IPS DF 19.7 (cell line): ENCODE results near the gene VSTM2B.
A peak's percentile ranks its signal among the peaks of the same experiment; 100 is the strongest.
"Not testable (repeated sequence)": the region's sequence is repeated elsewhere in the genome, so short reads cannot be mapped to it uniquely, and the experiment has no call there.

ENCODE experiments used
- DNase-seq: peaks from one replicate; pipeline ENCODE4 v3.0.0-alpha.2; 2013; ENCODE audit warnings: low read depth, low spot score

The VSTM2B gene

DNA sequence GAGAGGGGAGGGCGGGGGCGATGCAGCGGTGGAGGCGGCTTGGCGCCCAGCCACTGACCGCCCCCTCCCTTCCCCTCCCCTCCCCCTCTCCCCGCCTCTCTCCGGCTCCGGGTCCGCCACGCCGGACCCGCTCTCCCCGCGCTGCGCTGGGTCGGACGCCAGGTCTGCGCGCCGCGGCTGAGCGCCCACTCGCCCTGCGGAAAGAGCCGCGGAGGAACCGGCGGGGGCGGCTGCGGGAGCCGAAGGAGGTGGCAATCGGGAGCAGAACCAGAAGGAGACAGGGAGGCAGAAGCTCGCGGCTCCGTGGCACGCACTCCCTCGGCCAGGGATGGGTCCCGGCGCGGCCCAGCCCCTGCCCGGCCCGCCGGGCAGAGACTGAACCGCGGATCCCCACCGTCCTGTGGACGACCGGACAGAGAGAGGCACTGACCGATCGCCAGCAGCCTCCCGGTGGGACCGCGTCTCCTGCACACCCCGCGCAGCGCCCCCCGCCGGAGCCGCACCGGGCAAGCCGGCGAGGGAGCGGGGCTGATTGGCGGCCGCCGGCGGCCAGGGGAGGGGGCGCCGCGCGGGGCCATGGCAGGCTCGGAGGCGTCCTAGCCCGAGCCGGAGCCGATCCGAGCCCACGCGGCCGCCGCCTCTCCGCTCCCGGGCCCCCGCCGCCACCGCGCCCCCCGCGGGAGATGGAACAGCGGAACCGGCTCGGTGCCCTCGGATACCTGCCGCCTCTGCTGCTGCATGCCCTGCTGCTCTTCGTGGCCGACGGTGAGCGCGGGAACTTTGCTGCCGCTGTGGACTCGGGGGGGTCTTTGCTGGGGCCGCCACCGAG, at the start of gene VSTM2B:
Gene VSTM2B, plus strand, starts transcription at position 94 of the 829 bp plus-strand sequence. Its CDS starts 590 bp downstream, at position 684.
- no peak for DNase-seq

DNA sequence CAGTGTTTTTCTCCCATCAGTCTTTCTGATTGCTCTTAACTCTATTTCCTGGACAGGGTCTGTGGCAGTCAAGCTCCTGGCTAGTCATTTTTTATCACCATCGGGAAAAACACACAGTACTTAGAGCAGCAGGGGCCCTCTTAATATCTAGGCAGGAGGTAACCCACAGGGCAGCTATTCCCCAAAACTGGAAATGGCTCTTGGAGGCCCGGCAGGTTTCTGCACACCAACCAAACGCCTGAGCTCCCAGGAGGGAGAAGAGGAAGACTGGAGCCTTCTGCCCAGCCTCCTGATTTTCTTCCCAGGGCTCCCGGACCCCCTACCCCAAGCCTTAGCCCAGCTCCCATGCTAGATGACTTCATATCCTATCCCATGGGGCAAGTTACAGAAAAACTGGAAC, 49.3 kb upstream of the VSTM2B start:
- no peak for DNase-seq

DNA sequence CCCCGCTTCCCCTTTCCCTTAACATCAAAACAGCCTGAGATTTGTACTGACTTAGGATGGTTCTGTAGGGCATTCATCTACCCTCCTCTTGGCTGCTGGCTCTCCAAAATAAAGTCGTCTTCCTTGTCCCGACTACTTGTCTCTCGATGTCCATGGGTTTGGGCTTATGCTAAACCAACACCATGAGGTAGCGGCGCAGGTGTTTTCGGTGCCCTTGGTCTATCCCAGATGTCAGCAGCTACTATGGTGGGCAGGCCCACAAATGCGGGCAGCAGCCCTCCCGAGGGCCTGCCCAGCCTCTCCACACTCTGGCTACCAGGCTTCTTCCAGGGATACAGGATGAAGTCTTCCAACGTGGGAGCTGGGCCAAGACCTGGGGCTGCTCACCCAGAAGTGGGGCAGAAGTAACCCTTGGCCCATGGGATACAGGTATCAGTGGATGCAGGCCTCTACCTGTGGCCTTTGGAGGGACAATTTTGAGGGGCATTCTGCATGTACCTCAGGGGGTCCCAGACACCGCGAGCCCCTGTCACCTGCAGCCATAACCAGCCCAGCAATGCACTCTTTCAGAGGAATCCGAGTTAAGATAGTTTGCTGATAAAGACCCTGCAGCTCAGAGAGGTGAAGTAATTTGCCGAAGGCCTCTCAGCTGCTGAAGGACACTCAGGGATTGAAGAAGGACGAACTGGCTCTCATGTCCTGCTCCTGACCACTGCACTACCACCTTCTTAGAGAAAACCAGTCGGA, 47.8 kb upstream of the VSTM2B start:
- no peak for DNase-seq

DNA sequence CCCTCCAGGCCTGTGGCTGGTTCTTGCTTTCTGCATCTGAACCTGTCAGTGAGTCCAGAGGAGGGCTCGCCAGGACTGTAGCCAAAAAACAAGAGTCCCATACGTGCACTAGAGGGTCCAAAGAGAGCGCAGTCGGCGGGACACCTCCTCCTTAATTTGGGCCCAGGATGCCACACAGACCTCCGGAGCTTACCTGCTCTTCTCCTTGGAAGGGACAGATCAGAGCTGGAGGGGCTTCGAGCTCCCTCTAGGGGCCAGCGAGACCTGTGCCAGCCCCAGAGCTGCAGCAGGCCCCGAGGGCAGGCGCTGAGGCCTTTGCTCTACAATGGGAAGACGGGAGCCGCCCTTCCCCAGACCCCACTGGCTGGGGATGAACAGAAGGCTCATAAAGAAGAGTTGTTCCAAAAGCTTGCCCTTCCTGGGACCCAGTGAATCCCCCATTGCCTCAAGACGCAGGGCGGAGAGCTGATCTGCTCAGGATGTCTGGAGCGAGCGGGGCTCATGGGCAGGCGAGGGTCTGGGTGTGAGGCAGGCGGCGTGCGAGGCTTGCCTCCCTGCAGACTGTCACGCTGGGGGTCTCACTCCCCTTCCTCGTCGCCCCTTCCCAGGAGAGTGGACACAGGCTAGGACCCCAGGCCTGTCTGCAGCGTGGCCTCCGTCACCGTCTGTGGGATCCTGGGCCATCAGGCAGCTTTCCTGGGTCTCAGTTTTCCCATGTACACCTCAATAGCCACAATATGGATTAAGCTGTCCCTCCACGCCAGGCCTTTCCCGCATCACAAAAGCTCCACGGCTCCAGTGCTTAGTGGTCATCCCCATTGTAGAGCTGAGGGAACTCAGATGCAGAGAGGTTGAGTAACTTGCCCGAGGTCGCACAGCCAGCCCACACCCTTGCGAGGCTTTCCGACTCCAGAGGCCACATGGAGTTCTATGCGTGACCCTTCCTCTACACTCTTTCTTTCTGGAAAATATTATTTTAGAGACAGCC, 46.9 kb upstream of the VSTM2B start:
- peak; percentile 47 for DNase-seq

DNA sequence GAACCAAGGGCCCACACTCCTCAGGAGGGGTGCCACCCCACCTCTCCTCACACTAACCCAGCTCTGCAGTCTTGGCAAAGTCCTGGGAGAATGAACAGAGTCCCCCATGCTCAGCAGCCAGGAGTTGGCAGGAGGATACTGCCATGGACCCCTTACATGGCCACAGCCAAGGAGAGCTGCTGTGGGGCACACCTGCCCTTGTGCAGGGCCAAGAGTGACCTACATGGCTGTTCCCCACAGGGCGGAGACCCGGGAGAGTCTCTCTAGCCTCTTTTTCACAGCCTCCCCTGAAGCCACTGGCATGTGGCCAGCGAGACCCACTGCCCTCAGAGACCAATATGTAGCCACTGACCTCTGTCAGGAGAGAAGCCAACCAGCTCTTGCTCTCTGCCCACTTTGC, 45.9 kb upstream of the VSTM2B start:
- DNase-seq, result no peak

DNA sequence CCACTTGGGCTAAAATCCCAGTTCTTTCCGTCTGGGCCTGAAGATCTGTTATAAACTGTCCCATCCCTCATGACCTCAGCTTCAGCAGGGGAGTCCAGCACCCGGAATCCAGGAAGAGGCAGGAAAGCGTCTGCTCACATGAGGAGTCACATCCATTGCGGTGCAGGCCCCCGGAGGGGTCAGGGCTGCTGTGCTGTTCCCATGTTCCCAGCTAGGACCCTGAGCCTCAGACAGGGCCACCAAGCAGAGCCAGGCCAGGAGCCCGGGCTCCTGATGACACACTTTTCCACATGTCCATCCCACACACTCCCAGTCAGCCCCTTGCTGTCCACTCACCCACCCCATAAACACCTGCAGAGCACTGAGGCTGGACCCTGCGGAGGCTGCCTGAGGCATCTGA, 45.3 kb upstream of the VSTM2B start:
- DNase-seq, result no peak

DNA sequence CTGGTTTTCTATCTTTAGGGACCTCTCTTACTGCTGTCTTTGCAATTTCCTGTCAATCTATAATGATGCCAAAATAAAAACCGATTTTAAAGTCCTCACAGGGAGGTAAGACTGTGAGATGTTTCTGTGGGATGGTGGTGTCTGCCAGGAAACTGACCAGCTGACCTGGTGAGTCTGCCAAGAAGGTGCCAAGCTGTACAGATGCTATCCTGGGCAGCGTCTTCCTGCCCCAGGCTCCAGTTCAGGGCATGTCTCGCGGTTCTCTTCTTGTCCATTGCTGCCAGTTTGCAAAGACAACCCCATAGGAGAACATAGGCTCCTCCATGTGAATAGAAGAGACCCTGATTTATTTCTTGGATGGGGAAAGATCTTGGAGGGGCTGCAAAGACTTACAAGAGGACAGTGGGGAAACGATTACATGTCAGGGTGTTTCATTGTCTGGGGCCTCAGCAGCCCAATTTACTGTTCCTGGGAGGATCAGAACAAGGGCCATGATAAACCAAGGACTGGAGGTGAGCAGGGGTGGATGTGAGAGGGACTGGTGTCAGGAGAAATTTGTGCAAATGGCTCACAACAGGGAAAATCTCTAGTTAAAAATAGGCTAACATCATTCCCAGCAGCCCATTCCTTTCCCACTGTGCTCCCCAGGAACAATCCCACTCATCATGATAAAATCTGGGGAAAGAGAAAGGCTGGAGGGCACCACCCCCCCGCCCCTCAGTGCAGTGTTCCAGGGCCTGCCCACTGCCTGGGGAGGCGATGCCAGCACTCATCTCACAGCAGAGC, 42.7 kb upstream of the VSTM2B start:
- DNase-seq, result no peak

DNA sequence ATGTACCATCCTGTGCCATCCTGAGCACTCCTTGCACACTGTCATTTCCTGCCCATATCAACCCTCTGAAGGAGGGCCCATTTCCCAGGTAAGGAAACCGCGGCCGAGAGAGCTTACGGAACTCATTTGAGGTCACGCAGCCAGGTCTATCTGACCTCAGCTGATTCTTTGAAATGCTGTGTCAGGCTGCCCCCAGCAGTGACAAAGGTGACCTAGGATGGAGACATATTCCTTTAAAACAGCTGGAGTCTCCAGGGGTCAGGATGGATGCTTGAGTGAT, 42.2 kb upstream of the VSTM2B start:
- no peak for DNase-seq

DNA sequence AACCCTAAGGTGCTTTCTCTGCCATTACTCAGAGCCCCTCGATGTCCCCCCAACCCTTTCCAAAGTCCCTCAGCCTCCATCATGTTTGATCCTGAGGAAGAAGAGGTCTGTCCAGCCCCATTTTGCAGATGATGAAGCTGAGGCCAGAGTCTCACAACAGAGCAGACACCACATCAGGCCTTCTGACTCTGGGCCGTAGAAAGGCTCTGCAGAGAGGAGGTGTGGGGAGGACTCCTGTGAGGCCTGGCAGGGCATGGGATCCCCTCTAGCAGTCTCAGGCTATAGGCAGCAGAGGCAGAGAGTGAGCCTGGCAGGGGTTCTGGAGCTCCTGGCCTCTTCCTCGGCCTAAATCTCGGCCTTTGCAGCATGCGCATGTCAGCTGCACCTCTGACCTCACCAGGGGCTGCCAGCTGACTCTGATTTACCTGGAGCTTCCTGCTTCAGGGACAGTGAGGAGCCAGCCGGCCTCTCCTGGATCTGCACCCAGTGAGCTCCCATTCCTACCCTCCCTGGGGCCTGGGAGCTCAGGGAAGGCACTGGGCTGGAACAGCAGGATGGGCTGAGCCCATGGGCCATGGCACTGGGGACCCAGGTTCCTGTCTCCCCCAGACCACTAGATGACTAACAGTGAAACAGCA, 41.7 kb upstream of the VSTM2B start:
- DNase-seq, result no peak

DNA sequence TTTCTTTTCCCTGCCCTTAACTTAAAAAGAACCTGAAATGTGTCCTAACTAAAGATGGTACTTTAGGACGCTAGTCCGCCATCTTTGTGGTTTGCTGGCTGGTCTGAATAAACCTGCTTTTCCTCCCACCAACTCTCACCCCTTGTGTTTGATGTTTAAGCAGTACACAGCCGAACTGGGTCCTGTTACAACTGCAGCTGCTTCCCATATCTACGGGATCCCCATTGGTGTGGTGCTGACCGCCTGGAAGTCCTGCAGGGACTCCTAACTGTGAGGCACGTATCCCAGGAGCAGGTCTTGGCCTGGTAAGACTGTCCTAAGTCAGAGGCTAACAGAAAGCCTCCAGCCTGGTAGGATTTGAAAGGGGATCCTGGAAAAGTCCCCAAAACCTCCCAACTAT, 40.9 kb upstream of the VSTM2B start:
- DNase-seq, result no peak

DNA sequence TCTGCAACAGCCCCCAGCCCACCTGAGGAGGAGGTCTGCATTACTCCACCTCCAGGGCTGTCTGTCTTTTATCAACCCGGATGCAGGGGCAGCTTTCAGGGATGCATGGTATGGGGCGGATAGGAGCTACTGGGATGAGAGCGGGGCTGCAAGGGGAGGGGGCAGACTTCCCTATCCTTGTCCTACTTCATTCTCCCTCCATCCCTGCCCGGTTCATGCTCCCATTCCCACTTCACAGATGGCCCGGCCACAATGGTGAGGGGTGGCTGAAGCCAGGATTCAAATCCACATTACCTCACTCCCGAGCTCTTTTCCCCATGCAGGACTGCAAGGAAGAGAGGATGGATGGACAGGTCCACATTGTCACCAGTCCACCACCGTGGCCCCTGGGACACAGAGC, 40.5 kb upstream of the VSTM2B start:
- no peak for DNase-seq

DNA sequence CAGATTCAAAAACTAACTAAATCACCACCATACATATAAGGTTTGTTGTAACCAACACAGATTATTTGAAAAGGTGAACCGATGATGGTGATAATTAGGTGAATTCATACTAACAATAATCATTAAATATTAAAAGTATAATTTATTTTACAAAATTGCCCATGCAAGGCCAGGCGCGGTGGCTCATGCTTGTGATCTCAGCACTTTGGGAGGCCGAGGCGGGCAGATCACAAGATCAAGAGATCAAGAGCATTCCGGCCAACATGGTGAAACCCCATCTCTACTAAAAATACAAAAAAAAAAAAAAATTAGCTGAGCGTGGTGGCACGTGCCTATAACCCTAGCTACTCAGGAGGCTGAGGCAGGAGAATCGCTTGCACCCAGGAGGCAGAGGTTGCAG, 38.8 kb upstream of the VSTM2B start:
- DNase-seq, result not testable (repeated sequence)

DNA sequence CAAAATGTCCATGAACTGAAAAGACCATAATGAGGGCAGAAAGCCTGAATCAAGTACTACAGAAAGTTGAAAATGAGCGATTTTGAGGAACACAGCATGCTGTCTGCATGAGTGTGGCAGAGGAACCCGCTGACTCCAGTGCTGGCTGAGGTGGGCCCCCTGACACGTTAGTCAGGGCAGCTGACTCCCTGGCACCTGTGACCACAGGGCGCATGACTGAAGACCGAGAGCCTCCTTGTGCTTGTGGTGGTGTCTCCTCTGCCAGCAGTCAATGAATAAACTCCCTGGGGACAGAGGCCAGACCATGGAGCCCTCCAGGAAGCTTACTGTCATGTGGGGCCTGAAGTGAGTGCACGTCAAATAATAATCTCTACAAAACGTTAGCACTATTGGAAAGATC, 38.4 kb upstream of the VSTM2B start:
- no peak for DNase-seq

DNA sequence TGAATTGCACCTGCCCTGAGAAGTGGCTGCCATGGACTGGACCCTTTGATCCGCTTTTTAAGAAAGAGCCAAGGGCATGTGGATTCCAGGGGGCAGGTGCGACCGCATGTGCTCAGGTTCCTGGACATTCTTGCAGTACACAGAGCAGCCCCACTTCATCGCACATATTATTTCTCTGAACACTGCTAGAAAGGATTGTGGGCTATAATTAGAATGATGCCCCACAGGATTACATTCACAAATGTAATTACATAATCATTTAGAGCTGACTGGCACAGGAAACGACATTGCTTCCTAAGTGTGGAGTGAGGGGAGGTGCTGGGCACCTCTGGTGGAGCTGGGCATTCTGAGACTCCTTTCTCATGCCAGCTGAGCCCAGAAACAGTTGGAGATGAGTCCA, 37.5 kb upstream of the VSTM2B start:
- no peak for DNase-seq

DNA sequence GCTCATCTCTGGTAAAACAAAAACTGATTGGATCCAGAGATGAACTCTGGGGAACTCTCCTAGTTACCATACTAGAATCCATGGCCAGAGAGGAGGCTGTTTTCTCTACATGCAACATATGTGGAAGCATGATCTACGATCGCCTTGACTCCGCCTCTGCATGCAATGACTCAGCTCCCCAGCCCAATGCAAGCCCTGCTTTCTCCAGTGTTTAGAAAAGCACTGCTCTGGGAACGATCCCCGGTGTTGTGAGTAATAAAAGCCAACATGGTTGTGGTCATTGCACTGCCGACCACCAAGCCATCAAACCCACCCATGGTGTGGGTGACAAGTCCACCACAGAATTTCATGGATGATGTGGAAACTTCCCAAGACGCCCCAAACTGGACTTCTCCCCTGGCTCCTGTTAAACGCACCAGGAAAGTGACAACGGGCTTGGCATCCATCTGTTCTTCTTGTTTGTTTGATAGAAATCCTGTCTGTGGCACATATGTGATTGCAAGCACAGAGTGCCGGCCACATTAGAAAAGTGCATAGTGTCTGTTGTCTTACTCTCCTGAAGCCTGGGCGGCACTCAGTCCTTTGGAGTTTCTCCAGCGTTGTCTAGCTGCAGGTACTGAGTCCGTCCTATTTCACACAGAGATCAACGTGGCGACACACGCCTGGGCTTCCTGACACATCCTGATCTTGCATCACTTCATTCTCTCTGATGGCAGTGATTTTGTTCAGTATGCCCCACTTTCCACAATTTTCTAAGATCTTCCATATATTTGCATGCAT, 36.4 kb upstream of the VSTM2B start:
- DNase-seq, result no peak

DNA sequence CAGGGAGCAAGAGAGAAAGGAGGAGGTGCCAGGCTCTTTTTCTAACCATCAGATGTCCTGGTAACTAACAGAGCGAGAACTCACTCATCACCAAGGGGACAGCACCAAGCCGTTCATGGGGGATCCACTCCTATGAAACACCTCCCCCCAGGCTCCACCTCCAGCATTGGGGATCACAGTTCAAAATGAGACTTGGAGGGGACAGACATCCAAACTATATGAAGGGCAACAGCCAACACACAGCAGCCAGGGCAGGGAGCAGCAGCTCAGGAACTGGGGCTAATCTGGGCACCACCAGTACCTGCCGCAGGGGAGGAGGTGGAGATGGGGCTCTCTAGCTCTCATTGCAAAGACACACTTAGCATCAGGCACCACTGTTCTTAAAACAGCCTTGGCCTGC, 34.3 kb upstream of the VSTM2B start:
- no peak for DNase-seq

DNA sequence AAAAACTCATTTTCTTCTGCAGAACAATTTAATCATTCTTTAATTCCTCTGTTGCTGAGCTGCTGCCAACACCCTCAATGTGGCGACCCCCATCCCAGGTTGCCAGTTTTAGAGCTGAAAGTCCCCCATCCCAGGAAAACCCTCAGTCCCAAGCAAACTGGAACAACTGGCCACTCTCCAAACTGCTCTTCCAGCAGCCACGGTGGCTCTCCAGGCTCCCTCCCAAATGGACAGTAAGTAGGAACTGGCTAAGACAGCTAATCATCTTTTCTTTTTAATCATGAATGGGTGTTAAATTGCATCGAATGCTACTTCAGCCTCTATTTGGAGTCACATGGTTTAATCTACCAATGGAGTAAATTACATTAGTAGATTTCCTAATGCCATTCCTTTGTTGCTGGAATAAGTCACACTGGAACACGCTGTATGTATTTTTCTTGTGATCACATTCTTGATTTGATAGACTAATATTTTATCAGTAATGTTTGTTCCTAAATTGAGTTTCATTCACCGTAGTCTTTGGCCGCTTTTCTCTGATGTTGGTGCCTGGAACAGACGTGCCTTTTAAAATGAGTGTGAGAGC, 33.7 kb upstream of the VSTM2B start:
- DNase-seq, result no peak

DNA sequence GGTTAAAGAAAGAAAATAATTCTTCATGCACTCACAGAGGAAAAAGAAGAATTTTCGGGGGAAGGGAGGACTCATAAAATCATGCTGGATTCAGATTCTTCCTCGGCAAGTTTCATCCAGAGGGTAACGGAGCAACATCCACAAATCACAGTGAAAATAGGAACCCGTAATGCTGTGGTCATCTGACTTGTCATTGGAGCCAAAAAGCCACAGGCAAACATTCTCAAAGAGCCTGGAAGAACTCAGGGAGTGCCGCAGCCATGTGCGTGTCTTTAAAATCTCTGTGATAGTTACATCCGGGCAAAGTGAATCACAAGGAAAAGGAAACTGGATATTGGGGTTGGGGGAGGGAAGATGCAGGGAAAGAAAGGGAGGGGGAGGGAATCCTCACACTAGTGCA, 33.0 kb upstream of the VSTM2B start:
- no peak for DNase-seq

DNA sequence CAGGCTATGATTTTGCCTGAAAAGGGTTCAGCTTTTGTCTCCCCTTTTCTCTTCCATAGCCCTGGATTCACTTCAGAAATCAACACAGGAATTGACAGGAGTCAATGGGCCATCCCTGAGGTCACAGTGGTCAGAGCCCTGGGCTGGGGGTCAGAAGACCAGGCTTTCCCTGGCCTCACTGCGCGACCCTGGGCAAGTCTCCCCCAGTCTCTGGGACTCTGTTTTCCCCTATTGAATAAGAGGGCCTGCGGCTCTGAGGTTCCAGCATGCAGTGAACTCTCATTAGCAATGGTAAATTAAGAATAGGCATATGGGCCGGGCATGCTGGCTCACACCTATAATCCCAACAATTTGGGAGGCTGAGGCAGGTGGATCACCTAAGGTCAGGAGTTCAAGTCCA, 30.7 kb upstream of the VSTM2B start:
- DNase-seq, result no peak
